ENCODE measurements around the gene ACTN4.

Gene ACTN4

DNA sequence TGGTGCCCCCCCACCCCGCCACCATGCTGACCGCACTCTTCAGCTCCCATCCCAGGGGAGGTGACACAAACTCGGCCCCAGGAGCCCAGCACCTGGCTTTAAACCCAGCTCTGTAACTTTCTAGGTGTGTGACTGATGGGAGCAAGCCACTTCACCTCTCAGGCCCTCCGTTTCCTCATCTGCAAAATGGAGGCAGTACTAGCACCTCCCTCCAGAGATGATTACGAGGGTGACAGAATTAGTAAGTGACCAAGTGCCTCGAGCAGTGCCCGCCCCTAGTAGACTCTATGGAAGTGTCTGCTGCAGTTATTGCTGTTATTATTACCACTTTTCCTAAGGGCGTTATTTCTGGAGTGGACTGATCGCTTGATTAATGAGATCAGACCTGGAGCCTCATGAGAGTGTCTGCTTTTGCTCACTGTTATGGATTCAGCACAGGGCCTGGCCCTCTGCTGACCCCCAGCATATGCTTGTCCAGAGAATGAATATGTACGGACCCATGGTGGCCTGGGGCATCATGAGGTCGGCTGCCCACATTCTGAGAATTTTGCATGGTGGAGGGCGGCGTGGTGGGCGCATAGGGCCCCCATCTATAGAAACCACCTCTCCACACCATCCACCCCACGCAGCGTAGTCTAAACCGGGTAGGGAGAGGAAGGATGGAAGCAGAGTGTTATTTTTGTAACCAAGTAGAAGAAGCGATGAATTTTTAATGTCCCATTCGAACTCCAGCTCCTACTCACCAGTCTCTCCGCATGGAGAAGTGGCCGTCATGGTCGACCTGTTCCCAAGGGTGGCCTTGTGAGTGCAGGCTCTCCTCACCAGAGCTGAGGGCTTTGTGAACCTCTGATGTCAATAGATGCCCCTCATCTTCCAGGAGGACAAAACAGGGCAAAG is 48.6 kb downstream of the ACTN4 start:
- no peak for DNase-seq

DNA sequence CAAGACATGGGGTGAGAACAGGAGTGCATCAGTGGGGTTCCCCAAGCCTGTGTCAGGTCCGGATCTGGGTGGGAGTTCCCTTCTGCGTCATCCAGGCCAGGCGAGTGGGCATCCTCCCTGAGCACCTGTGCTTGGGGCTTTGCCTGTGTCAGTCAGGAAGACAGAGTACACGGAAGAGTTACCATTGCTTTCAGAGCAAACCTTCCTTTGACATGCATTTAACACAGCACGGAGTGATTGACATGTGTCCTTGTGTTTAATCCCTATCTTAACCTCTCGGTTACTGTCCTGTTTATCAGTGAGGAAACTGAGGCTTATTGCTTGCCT is 49.2 kb downstream of the ACTN4 start:
- no peak for DNase-seq

DNA sequence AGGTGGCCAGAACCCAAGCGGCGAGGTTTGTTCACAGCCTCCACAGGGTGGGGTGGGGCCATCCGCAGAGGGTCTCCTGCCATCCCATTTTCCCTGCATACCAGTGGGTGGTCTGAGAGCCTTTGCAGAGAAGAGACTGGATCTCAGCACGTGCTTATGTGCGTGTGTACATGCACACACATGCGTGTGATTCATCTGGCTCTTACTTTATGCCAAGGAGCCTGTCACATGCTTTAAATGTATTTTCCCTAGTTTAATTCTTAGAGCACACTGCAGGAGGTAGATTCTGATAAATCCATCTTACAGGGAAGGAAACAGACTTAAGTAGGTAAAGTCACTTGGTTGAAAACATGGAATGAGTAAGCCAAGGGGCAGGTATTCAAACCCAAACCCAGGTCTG is 49.7 kb downstream of the ACTN4 start:
- DNase-seq = no peak

DNA sequence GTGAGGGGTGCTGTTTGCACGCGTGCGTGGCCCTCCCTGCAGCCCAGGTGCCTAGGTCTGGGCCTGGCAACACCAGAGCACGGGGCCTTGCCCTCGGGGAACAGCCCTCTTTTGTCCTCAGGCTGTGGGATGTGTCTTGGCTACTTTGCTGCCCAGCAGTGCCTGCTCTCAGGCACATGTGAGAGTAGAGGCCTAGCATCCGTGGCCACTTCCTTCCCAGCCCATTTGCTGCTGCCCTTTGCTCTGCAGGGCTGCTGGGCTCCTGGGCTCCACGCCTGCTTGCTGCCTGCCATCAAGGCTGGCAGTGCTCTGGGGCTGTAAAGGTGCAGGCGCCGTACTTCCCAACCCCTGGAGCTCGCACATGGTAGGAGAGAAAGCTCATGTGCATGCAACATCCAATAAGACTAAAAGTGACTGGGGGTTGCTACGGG is 50.2 kb downstream of the ACTN4 start:
- peak in 1 of 14 donors; percentile 17 for DNase-seq

DNA sequence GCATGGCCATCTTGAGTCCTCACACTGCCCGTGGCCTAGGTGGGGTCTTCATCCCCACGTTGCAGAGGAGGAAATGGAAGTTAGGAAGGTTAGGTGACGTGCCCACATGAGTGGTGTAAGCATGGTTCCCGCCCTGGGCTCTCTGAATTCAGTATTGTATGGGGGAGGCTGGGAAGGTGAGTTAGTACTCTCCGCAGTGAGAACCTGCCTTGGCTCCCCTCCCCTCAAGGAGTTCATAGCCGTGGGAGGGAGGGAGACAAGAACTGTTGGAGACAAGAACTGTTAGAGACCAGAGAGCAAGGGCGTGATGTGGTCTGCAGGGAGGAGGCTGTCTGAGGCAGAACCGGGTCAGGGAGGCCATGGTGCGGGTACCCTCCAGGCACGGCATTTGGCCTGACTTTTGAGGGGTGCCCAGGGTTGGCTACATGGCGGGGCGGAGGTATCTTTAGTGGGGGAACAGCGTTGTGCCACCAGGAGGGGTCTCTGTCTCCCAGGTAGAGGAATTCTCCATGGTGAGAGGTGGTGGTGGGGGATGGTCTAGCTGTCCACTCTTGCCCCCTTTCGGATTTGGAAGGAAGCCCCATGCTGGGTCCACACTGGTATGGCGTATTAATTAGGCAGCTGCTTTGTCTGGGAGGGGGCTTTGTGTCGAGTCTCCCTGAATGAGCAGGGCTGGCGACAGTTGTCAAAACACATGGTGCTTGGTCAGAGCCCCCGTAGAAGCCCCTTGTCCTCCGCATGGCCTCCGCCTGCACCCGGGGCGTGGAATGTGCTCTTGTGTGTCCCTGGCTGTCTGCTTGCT is 51.0 kb downstream of the ACTN4 start:
- no peak for DNase-seq

DNA sequence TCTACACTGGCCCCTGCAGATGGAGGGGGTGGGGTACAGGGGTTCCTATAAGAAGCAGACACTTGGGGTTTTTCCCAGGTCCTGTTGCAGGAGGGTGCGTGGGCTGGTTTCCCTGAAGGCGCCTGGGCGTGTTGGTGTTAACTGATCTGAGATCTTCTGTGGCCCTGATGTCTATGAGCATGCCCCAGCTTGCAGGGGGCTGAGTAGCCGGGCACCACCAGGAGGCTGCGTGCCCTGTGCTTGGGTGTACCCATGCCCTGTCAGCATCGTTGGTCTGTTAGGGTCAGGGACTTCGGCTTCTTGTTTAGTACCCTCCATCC is 51.5 kb downstream of the ACTN4 start:
- DNase-seq = no peak

DNA sequence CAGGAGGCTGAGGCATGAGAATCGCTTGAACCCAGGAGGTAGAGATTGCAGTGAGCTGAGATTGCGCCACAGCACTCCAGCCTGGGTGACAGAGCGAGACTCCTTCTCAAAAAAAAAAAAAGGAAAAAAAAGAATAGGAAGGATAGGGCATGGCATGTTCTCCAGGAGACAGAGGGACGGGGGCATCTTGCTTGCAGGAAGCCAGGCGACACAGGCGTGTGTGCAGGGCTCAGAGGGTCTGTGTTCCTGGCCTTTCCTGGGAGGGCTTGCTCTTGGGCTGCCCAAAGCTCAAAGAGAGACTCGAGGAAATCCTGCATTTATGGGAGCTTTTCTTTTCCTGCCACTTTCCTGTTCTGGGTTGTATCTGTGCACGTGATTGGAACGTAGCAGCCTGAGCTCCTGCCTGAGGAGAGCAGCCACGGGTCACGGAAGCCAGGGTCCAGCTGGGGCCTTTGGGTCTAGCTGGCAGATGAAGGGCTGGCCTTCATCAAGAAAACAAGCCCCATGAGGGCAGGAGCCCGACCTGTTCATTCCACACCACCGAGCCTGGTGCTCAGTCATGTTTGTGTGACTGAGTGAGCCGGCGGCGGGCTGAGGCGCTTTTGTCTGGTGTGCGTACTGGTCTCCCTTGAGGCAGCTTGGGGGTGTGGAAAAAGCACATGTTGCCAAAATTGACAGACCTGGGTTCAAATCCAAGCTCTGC is 52.3 kb downstream of the ACTN4 start:
- DNase-seq = no peak

DNA sequence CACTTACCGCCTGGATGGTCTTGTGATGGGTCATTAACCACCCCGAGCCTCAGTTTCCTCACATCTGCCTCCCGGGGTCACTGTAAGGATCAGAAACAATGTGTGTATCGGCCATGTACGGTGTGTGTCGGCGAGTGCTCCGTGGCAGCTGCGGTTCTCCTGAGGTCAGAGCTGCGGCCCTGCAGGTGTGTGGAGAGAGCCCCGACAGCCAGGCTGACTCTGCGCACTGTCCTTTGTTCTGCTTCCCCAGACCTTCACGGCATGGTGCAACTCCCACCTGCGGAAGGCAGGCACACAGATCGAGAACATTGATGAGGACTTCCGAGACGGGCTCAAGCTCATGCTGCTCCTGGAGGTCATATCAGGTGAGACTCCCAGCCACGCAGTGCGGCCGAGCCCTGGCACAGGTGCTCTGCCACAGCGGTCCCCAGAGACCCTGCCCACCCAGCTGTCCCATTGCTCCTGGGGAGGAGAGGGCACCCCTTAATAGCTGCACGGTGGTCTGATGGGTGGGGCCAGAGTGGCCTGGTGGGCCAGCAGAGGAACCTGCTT is 53.0 kb downstream of the ACTN4 start:
- no peak for DNase-seq

DNA sequence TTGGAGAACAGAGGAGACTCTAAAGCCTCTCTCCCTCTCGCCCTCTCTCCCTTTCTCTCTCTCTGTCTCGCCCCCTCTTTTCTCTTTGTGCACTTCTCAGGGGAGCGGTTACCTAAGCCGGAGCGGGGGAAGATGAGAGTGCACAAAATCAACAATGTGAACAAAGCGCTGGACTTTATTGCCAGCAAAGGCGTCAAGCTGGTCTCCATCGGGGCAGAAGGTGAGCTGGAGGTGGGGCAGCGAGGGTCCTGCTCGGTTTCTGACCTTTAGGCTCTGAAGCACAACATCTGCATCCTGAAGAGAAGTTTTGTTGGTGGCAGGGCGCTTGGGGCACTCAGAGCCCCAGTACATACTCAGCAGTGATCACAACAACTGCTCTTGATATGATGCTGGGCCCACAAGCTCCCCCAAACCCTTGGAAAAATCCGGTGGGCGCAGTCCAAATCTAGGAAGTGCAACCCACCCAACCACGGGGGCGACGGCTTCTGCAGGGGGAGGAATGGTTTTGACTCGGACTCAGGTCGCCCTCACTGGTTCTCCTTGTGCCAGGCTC is 53.5 kb downstream of the ACTN4 start:
- no peak for DNase-seq

DNA sequence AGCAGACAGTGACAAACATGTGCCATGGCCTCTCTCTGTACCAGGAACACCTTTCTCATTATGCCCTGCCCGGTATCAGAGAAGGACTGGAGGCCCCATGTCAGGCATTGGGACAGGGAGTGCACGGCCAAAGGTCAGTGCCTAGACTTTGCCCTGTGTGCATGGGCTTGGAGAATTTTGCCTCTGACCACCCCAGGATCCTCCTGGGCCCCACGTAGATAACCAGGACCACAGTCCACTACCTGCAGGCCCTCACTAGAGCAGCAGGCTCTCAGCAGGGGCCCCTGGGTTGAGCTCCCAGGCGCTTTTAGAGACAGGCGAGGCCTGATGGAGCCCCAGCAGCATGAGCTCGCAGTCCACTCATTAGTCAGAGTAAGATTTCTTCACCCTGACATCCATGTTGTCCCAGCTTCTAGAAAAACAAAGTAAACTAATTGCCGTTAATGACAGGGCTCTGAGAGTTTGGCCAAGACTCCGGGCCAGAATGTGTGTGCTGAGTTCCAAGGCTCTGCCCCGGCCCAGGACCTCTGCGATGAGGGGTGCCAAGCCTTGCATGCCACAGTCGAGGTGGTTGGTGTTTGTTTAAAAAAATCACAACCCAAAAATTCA is 54.1 kb downstream of the ACTN4 start:
- peak in 2 of 14 donors; percentile 24 to 31 for DNase-seq

DNA sequence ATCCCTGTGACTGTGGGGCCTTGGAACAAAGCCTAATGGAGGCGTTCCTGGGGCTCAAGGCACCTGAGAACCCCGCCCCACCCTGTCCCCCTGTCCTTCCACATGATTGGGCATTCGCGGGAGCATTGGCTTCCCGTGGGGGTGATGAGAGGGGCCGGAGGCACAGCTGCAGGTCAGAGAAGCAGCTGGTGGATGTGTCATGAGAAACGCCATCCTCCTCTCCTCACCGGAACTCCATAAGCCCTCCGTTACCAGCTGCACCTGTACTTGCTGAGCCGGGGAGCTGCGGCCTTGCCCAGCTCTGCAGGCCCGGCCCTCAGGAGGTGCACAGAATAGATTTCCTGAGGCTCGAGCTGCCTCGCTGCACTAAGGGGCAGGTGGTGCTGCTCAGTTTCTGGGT is 54.8 kb downstream of the ACTN4 start:
- no peak for DNase-seq

DNA sequence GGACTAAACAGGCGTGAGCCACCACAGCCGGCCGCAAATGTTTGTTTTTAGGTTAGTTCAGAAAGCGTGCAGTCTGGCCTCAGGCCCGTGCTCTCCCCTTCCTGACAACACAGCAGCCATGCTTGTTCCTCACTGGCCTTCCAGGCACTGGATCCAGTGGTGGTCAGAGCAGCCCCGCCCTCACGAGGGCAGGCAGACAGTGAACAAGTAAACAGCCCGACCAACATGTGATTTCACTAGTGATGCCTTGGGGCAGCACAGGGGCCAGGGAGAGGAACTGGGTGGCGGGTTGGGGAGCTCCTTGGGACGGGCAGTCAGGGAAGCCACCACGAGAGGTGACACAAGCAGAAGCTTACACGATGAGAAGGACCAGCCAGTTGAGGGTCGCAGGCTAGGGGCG is 56.1 kb downstream of the ACTN4 start:
- DNase-seq = no peak

DNA sequence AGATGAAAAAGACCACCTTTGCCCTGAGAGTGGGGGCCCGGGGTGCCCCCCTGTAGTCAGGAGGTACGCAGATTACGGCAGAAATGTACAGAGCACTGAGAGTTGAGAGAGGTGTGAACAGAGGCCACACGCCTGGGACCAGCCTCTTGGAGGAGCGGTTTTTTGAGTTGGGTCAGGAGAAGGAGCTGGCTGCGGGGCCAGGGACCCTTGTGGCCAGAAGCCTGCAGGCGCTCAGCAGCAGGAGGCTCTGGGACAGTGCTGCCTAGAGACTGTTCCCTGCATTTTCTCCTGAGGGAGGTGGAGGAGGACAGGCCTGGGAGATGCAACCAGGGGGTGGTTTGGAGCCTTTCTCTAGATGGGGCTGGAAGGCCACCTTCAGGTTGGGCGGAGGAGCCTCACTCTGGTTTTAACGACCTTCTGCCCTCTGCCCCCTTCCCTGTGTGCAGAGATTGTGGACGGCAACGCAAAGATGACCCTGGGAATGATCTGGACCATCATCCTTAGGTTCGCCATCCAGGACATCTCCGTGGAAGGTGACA is 57.1 kb downstream of the ACTN4 start:
- no peak for DNase-seq

DNA sequence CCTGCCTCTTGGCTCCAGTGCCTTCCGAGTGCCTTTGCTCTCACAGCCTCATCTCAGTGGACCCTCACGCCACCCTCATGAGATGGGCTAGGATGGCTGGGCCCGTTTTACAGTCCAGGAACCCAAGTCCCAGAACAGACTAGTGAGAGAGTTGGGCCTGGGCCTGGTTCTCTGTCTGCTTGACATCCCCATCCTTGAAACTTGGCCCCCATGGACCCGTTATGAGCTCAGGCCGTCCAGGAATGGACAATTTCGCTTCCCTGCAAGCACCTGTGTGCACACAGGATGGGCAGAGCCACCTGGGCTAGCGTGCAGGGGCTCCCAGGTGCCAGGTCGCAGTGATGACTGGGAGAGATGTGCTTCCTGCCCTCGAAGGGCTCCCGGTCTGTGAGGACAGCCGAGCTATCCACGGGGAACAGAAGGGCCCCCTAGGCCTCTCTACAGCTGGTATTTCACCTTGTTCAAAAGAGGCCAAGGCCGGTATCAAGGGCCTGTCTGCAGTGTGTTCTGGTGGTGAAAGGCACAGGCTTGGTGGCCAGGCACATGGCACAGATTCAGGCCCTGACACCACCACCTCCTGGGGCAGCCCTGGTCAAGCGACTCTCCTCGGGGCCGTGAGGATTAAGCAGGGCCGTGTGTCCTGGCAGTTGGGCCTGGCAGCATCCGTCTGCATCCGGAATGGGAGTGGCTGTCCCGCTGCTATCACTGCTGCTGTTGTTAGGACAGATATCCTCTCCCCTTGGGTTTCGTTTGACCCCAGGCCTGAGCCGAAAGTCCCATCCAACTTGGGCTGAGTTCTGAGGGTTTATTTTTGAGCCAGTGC is 58.0 kb downstream of the ACTN4 start:
- DNase-seq = no peak

DNA sequence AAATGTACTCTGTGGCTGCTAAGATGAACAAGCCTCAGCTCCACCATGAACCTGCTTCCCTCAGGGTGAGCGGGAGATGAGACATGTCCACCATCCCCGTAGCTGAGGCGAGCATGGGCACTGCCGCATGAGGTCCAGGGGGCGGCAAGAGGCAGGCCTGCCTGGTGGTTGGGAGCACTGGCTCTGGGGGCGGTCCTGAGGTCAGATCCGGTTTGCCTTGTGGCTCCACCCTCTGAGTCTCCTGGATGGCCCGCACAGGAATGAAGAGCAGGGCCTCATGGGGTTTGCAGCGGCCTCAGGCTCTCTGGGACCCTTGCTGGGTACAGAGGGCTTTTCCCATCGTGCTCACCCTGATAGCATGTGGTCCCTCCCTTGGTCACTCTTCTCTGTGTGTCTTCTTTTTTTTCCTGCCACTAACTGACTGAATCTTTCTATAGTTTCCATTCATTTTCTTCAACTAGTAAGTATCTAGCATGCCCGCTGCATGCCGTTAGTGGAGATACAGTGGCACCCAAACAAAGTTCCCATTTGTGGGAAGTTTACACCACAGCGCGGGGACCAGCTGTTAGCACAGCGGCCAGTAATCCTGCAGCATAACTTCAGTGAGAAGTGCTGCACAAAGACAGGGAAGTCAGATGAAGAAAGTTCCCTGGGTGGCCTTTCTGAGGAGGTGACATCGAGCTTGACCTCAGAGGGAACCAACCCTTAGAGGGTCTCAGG is 59.5 kb downstream of the ACTN4 start:
- no peak for DNase-seq

DNA sequence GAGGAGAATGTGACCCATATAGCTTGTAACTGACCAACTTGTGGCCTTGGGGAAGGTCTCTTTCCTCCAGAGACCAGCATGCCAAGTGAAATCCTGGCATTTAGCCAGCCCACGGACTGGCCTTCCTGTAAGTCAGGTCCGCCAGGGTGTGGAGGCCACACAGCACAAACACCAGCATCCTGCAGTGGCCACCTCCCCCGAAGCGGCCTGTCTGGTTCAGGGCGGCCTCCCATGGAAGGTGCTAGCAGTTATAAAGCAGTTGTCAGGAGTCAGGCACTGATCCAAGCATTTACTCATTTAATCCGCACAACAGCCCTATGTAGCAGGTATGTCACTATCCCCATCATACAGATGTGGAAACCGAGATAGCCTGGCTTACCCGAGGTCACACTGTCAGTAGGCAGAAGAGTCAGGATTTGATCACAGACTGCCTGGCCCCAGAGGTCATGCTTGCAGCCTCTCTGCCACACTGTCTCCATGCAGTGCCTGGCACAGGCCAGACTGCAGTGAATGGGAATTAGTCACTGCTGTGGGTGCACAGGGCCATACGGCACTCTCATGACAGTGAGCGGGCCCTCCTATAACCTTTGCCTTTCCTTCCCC is 60.2 kb downstream of the ACTN4 start:
- DNase-seq = peak in 2 of 14 donors; percentile 29 to 40

DNA sequence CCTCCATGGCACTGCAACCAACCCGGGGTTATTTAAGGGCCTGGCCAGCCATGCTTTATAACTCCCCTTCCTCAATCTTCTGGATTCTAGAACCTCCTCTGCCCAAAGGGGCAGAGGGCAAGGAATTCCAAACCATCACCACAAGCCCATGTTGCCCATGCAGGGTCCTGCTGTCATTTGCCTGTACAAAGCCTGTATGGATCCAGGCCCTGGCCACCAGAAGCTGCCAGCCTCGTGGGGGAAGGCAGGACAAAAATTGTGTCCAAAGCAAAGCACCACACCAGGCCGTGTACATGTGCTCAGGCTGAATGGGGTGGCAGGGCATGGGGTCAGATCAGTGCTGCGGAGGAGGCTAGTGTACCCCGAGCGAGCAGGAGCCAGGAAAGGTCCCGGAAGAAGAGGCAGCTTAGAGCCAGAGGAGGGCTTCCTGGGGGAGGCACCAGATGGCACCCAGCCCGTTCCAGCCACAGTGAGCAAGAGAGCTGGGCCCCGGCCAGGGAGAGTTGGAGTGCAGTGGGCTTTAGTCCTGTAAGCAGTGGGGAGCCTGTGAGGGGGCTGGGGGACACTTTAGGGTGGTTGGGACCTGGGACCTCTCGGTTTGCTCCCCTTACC is 61.1 kb downstream of the ACTN4 start:
- DNase-seq = no peak

DNA sequence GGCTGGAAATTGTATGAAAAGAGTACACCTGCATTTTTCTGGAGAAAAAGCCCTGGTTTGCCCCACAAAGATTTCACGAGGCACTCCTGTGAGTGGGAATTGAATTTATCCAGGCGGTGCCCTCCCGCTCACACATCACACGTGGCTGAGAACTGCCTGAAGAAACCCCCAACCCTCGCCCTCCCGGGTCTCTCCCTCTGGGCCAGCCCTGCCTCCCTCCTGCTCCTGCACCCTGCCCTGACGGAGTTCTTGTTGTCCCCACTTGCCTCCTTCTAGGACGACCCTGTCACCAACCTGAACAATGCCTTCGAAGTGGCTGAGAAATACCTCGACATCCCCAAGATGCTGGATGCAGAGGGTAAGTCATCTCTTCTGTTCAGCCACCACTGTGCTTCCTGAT is 61.7 kb downstream of the ACTN4 start:
- DNase-seq = no peak

DNA sequence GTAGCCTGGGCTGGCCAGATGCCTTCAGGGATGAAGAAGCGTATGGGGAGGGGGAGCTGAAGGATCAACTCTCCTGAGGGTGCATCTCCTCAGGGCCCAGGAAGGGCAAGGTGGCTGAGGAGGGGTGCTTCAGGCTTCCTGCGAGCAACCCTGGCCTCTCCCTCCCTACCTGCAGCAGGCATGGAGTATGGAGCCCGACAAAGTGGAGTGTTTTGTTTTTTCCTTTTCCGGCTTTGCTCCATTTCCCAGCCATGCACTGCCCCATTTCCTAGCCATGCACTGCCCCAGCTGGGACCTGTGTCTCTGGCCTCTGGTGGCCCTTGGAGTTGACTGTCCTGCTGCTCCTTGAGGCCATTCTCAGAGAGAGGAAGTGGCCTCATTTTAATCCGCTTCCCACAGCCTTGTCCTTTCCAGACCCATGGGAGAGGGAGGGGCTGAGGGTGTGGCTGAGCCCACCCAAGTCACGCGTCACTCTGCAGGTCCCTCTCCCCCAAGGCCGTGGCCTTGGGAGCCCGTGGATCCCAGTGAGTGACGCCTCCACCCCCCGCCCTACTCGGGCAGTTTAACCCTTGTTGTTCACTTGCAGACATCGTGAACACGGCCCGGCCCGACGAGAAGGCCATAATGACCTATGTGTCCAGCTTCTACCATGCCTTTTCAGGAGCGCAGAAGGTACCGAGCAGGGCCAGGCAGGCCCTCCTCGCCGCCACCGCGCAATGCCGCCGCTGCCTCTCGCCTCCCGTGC is 62.4 kb downstream of the ACTN4 start:
- no peak for DNase-seq

All from C1 segment of cervical spinal cord (tissue), 14 donors.